VCaP (cell line): ENCODE data around the gene RXRA.

Experiments
- H3K27ac ChIP-seq: fragments of 450-650 bp; 2 replicates; pipeline ENCODE4 v1.5.1; 2017
- CTCF ChIP-seq: fragments of 450-650 bp; conservative IDR thresholded peaks from 2 replicates; pipeline ENCODE4 v1.5.1; 2017; ENCODE audit warnings: mild to moderate bottlenecking, moderate library complexity

Gene RXRA

GRCh38 chr9:134333874-134334581 is 7.8 kb downstream of the RXRA start:
- H3K27ac ChIP-seq, result peak overlapping the region; percentile 25; the same call in 1 of the 2 replicates
- TF ChIP-seq CTCF, result no peak

- H3K27ac ChIP-seq, result no peak overlapping the region
- no peak for TF ChIP-seq CTCF
Measured at GRCh38 chr9:134335061-134335460, 8.8 kb downstream of the RXRA start.

GRCh38 chr9:134335486-134336220 is 9.4 kb downstream of the RXRA start:
- H3K27ac ChIP-seq, result no peak overlapping the region; the same call in 1 of the 2 replicates
- TF ChIP-seq CTCF, result no peak

- H3K27ac ChIP-seq, result no peak overlapping the region; the same call in 1 of the 2 replicates
- no peak for TF ChIP-seq CTCF
Measured at GRCh38 chr9:134336228-134336627, 10.0 kb downstream of the RXRA start.

GRCh38 chr9:134336924-134337323 is 10.7 kb downstream of the RXRA start:
- no peak for TF ChIP-seq CTCF
- no peak overlapping the region for H3K27ac ChIP-seq

GRCh38 chr9:134337469-134337868 is 11.2 kb downstream of the RXRA start:
- no peak overlapping the region for H3K27ac ChIP-seq
- TF ChIP-seq CTCF, result no peak

GRCh38 chr9:134338394-134339182 is 12.3 kb downstream of the RXRA start:
- TF ChIP-seq CTCF, result no peak
- peak overlapping the region; percentile 34; the same call in 1 of the 2 replicates for H3K27ac ChIP-seq
